ENCODE measurements around the gene MINDY4.

Gene MINDY4

GRCh38 chr7:30941582-30942323 lies 170.5 kb downstream of the MINDY4 start:
- no peak overlapping the region for H3K27ac Mint-ChIP-seq (ENCODE audit: low read depth)
- DNase-seq (ENCODE audit: low spot score in 2 of 2) (no peak), ATAC-seq (replicated peaks; ENCODE audit: extremely low read depth, poor library complexity, severe bottlenecking) (no peak)
- no peak overlapping the region for H3K4me3 Mint-ChIP-seq
- H3K4me1 Mint-ChIP-seq: no peaks in the 10 kb centered on the region
- peaks cover 83% of the 10 kb centered on the region for H3K27me3 Mint-ChIP-seq
- no peaks in the 10 kb centered on the region for H3K9me3 Mint-ChIP-seq
- no peaks in the 10 kb centered on the region for H3K36me3 Mint-ChIP-seq (ENCODE audit: insufficient read depth)
